Gastrocnemius medialis (tissue), 4 donors: ENCODE results near the gene WNT7A.

ENCODE experiments used
- CTCF ChIP-seq, 5 experiments: fragments of 450-650 bp in 3 of 5; fragments of 200-600 bp in 2 of 5; sonication (generic) in 2 of 5; IDR thresholded peaks in 4 of 5; conservative IDR thresholded peaks in 1 of 5; 1 replicate in 4 of 5; 2 replicates in 1 of 5; pipeline ENCODE4 v1.5.1; 2016 to 2019; ENCODE audit warnings: antibody characterized with exemption in 5 of 5, mild to moderate bottlenecking in 3 of 5, moderate library complexity in 3 of 5
- POLR2A ChIP-seq, 2 donors: fragments of 450-650 bp; IDR thresholded peaks; one replicate each; pipeline ENCODE4 v1.6.1; 2017; ENCODE audit warnings: antibody characterized with exemption in 2 of 2, mild to moderate bottlenecking in 2 of 2, moderate library complexity in 2 of 2

- TF ChIP-seq CTCF (IDR thresholded peaks at IDR 0.05 in 4 of 5, conservative IDR thresholded peaks at IDR 0.05 in 1 of 5) = no peak
- no peak for TF ChIP-seq POLR2A (IDR thresholded peaks at IDR 0.05)
Observed at GRCh38 chr3:13846716-13847570, 32.9 kb downstream of the WNT7A start.
